Parathyroid adenoma (tissue), 2 donors: Measurements from ENCODE around the gene NXT1.
"Not testable (repeated sequence)": the region's sequence is repeated elsewhere in the genome, so short reads cannot be mapped to it uniquely, and the experiment has no call there.

Source experiments
- H2AFZ ChIP-seq: fragments of 300-600 bp; sonication (generic); one replicate; pipeline ENCODE4 v1.7.0; 2017; ENCODE audit warnings: antibody characterized with exemption, mild to moderate bottlenecking
- H3K27ac ChIP-seq: fragments of 300-600 bp; sonication (generic); one replicate; pipeline ENCODE4 v1.7.0; 2017
- H3K27me3 ChIP-seq: fragments of 300-600 bp; sonication (generic); one replicate; pipeline ENCODE4 v1.7.0; 2017; ENCODE audit warnings: low read length; ENCODE audit not compliant: control insufficient read depth, insufficient read depth
- H3K36me3 ChIP-seq: fragments of 300-600 bp; sonication (generic); one replicate; pipeline ENCODE4 v1.7.0; 2017; ENCODE audit warnings: low read length; ENCODE audit not compliant: control insufficient read depth, insufficient read depth
- H3K4me1 ChIP-seq: fragments of 300-600 bp; sonication (generic); one replicate; pipeline ENCODE4 v1.7.0; 2017; ENCODE audit warnings: control low read depth
- H3K4me2 ChIP-seq: fragments of 300-600 bp; sonication (generic); one replicate; pipeline ENCODE4 v1.7.0; 2017; ENCODE audit warnings: low read length
- H3K4me3 ChIP-seq: fragments of 300-600 bp; sonication (generic); one replicate; pipeline ENCODE4 v1.7.0; 2017; ENCODE audit warnings: low read depth, low read length
- H3K79me2 ChIP-seq: fragments of 300-600 bp; sonication (generic); one replicate; pipeline ENCODE4 v1.7.0; 2017; ENCODE audit warnings: control low read depth
- H3K9ac ChIP-seq: fragments of 300-600 bp; sonication (generic); one replicate; pipeline ENCODE4 v1.7.0; 2017; ENCODE audit warnings: mild to moderate bottlenecking
- H3K9me3 ChIP-seq: fragments of 300-600 bp; sonication (generic); one replicate; pipeline ENCODE4 v1.7.0; 2017; ENCODE audit warnings: low read length; ENCODE audit not compliant: control insufficient read depth
- TF ChIP-seq, protein P1 (sequence below): fragments of 300-600 bp; sonication (generic); IDR thresholded peaks from one replicate; pipeline ENCODE4 v1.7.0; 2017; ENCODE audit warnings: antibody characterized with exemption, mild to moderate bottlenecking
- donor health status: primary hyperparathyroidism.

NXT1 gene

GRCh38 chr20:23346002-23346401, 4.6 kb upstream of the NXT1 start:
- Histone ChIP-seq H3K4me2 (no peak overlapping the region), H3K36me3 (no peaks in the 10 kb centered on the region), H3K4me1 (peaks cover 3% of the 10 kb centered on the region), H3K79me2 (peaks cover 2% of the 10 kb centered on the region), H3K27ac (no peak overlapping the region), H3K27me3 (no peaks in the 10 kb centered on the region), H2AFZ (no peak overlapping the region), H3K9ac (no peak overlapping the region), H3K9me3 (no peaks in the 10 kb centered on the region), H3K4me3 (no peak overlapping the region)
- TF ChIP-seq, protein P1, sequence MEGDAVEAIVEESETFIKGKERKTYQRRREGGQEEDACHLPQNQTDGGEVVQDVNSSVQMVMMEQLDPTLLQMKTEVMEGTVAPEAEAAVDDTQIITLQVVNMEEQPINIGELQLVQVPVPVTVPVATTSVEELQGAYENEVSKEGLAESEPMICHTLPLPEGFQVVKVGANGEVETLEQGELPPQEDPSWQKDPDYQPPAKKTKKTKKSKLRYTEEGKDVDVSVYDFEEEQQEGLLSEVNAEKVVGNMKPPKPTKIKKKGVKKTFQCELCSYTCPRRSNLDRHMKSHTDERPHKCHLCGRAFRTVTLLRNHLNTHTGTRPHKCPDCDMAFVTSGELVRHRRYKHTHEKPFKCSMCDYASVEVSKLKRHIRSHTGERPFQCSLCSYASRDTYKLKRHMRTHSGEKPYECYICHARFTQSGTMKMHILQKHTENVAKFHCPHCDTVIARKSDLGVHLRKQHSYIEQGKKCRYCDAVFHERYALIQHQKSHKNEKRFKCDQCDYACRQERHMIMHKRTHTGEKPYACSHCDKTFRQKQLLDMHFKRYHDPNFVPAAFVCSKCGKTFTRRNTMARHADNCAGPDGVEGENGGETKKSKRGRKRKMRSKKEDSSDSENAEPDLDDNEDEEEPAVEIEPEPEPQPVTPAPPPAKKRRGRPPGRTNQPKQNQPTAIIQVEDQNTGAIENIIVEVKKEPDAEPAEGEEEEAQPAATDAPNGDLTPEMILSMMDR = no peak

DNA sequence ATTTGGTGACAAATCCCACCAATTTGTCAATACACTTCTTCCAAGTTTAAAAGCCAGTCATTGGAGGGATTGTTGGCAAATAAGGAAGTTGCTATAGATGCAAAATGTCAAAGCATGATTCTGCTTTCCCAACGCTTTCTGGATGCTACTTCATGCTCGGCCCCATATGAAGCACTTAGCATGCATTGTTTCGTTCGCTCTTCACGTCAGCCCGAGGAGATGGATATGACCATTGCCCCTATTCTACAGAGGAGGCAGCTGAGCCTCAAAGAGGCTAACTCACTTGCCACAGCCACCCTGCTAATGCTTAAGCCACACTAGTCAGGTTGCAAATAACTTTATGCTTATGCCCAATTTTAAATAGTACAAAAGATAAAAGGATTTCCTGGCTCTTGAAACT, 2.8 kb upstream of the NXT1 start:
- TF ChIP-seq, protein P1 = no peak
- Histone ChIP-seq H3K79me2 (peaks cover 12% of the 10 kb centered on the region), H3K9me3 (no peaks in the 10 kb centered on the region), H3K4me2 (no peak overlapping the region), H3K36me3 (no peaks in the 10 kb centered on the region), H3K4me3 (no peak overlapping the region), H3K9ac (no peak overlapping the region), H2AFZ (no peak overlapping the region), H3K27ac (no peak overlapping the region), H3K4me1 (peaks cover 8% of the 10 kb centered on the region), H3K27me3 (no peaks in the 10 kb centered on the region)

- H3K27me3 ChIP-seq, H3K9ac ChIP-seq, H3K4me3 ChIP-seq, H3K4me1 ChIP-seq, H2AFZ ChIP-seq, H3K4me2 ChIP-seq, H3K9me3 ChIP-seq, H3K36me3 ChIP-seq: not testable (repeated sequence)
- H3K27ac ChIP-seq = peak overlapping the region; percentile 97
- H3K79me2 ChIP-seq = peaks cover 12% of the 10 kb centered on the region
Observed at GRCh38 chr20:23348510-23348909, 2.1 kb upstream of the NXT1 start.

DNA sequence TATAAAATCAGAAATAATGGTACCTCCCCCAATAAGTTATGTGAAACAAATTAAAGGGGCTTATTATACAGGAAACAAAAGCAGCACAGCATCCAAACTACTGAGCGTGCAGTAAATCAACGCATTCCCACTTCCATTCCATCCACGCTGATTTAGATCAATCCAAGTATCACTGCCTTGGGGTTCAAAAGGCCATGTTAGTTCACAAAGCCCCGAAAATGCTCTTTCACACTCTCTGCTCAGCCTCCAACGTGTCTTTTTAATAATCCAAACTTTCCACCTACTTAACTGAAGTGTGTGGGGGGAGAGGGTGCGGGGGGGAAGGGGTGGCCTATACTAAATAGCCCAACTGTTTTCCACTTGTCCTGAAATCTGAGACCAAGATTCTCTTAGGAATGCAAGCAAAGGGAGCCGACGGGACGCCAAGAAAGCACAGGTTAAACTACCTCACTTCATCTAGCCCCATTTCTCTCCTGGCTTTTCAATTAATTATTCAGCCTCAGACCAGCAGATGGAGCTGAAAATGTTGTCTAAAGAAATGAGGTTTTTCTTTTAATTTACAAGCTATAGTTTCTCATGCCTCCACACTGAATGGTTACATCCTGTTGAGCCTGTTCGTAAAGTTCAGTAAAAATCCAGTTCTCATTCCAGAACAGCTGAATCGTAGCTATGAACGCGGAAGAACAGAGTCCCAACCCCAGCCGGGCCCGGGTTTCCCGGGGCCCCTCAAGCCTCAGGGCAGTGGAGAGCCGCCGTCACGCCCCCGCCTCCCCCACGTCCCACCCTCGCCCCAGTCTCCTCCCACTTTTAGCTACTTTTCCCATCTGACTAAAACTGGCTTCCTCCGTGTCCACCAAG, 1.0 kb upstream of the NXT1 start:
- Histone ChIP-seq H2AFZ (peak overlapping the region; percentile 91), H3K79me2 (peaks cover 12% of the 10 kb centered on the region), H3K36me3 (no peaks in the 10 kb centered on the region), H3K4me3 (peak overlapping the region; percentile 89), H3K27me3 (no peaks in the 10 kb centered on the region), H3K9me3 (no peaks in the 10 kb centered on the region), H3K4me2 (peak overlapping the region; percentile 100), H3K4me1 (peaks cover 8% of the 10 kb centered on the region), H3K9ac (peak overlapping the region; percentile 75), H3K27ac (peak overlapping the region; percentile 97)
- TF ChIP-seq, protein P1 = peak; percentile 34

DNA sequence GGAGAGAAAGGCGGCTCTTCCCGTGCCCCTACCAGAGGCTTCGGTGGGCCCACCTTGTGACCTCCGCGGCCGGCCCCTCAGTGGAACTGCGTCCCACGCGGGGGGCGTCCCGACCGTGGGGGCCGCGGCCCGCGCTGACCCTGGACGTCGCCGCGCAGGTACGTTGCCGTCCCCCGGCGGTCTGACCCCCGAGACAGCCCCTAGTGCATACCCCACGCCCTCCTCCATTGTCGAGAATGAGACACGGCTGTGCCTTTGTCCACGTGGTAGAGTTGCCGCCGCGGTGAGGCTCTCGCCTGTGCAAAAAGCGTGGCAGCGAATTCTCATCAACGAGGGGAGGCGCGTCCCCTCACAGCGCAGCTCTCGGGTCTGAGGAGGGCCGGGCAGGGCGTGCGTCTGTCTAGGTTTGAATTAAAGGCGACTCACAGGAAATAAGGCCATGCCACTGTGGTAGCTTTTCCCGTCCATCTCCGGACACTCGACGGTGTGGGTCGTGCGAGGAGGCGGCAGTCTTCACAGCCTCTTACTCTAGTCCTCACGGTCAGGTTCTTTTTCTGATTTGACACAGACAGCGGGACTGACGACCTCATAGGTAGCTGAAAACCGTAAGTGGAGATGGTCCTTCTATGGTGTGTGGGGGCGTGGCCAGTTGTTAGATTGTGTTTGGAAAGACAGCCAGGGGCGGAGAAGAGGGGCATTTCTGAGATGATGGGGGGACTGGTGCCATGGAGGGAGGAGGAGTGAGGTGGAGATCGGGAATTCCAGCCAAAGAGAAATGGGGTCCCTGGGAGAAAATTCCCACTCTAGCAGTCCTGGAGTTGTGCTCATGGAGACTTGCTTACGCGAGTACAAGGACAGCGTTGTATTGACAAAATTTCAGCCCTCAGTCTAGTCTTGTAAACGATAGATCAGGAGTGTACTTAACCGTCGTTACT, 580 bp downstream of the NXT1 start:
- peak overlapping the region; percentile 89 for H3K4me3 ChIP-seq
- no peaks in the 10 kb centered on the region for H3K27me3 ChIP-seq
- TF ChIP-seq, protein P1 = no peak
- peaks cover 12% of the 10 kb centered on the region for H3K79me2 ChIP-seq
- H3K9ac ChIP-seq = peak overlapping the region; percentile 56
- H2AFZ ChIP-seq = peak overlapping the region; percentile 91
- H3K36me3 ChIP-seq = no peaks in the 10 kb centered on the region
- H3K9me3 ChIP-seq = no peaks in the 10 kb centered on the region
- H3K4me1 ChIP-seq = peaks cover 8% of the 10 kb centered on the region
- peak overlapping the region; percentile 89 for H3K4me2 ChIP-seq
- peak overlapping the region; percentile 97 for H3K27ac ChIP-seq
